ENCODE results near the gene FILIP1.
"Not testable (repeated sequence)": the region's sequence is repeated elsewhere in the genome, so short reads cannot be mapped to it uniquely, and the experiment has no call there.

The FILIP1 gene

GRCh38 chr6:75458895-75459294 is 34.7 kb downstream of the FILIP1 start:
- TF ChIP-seq CTCF (IDR thresholded peaks at IDR 0.05; ENCODE audit: low read depth, low read length, missing control alignments): no peak
- DNase-seq (ENCODE audit: low read depth): no peak
- no peak overlapping the region for H3K4me3 ChIP-seq (ENCODE audit: low read depth, low read length)
- in situ Hi-C loops (cut with HindIII; ENCODE audit: low sequenced_read_pairs): no loop called here

- H3K4me3 ChIP-seq (ENCODE audit: low read depth, low read length): no peak overlapping the region
- DNase-seq (ENCODE audit: low read depth): no peak
- TF ChIP-seq CTCF (IDR thresholded peaks at IDR 0.05; ENCODE audit: low read depth, low read length, missing control alignments): no peak
- in situ Hi-C loops (cut with HindIII; ENCODE audit: low sequenced_read_pairs): no loop called here
Measured at GRCh38 chr6:75450903-75451302, 42.7 kb downstream of the FILIP1 start.

GRCh38 chr6:75449630-75450206 is 43.9 kb downstream of the FILIP1 start:
- in situ Hi-C loops (cut with HindIII; ENCODE audit: low sequenced_read_pairs): no loop called here
- H3K4me3 ChIP-seq (ENCODE audit: low read depth, low read length): no peak overlapping the region
- TF ChIP-seq CTCF (IDR thresholded peaks at IDR 0.05; ENCODE audit: low read depth, low read length, missing control alignments): no peak
- no peak for DNase-seq (ENCODE audit: low read depth)

GRCh38 chr6:75446241-75446880 is 47.2 kb downstream of the FILIP1 start:
- no peak overlapping the region for H3K4me3 ChIP-seq (ENCODE audit: low read depth, low read length)
- no peak for TF ChIP-seq CTCF (IDR thresholded peaks at IDR 0.05; ENCODE audit: low read depth, low read length, missing control alignments)
- in situ Hi-C loops (cut with HindIII; ENCODE audit: low sequenced_read_pairs): no loop called here
- DNase-seq (ENCODE audit: low read depth): no peak

GRCh38 chr6:75445738-75446137 is 47.9 kb downstream of the FILIP1 start:
- no peak for TF ChIP-seq CTCF (IDR thresholded peaks at IDR 0.05; ENCODE audit: low read depth, low read length, missing control alignments)
- no peak overlapping the region for H3K4me3 ChIP-seq (ENCODE audit: low read depth, low read length)
- no peak for DNase-seq (ENCODE audit: low read depth)
- in situ Hi-C loops (cut with HindIII; ENCODE audit: low sequenced_read_pairs): no loop called here

GRCh38 chr6:75444899-75445298 is 48.7 kb downstream of the FILIP1 start:
- TF ChIP-seq CTCF (IDR thresholded peaks at IDR 0.05; ENCODE audit: low read depth, low read length, missing control alignments): no peak
- in situ Hi-C loops (cut with HindIII; ENCODE audit: low sequenced_read_pairs): no loop called here
- no peak overlapping the region for H3K4me3 ChIP-seq (ENCODE audit: low read depth, low read length)
- no peak for DNase-seq (ENCODE audit: low read depth)

- in situ Hi-C loops (cut with HindIII; ENCODE audit: low sequenced_read_pairs); H3K4me3 ChIP-seq (ENCODE audit: low read depth, low read length); DNase-seq (ENCODE audit: low read depth): not testable (repeated sequence)
Measured at GRCh38 chr6:75441883-75442282, 51.7 kb downstream of the FILIP1 start.

GRCh38 chr6:75441479-75441878 is 52.1 kb downstream of the FILIP1 start:
- in situ Hi-C loops (cut with HindIII; ENCODE audit: low sequenced_read_pairs); H3K4me3 ChIP-seq (ENCODE audit: low read depth, low read length); DNase-seq (ENCODE audit: low read depth): not testable (repeated sequence)
